ENCODE results near the gene GCM1.

The GCM1 gene

DNA sequence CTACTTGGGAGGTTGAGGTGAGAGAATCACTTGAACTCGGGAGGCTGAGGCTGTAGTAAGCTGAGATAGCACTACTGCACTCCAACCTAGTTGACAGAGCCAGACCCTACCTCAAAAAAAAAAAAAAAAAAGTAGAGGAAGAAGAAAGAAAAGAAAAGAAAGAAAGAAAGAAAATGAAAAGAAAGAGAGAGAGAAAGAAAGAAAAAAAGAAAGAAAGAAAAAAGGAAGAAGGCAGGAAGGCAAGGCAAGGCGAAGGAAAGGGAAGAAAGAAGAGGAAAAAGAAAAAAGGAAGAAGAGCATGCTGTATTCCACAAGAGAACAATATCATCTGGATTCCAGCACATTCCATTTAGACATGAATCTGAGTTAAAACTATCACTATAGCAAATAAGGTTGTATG, 3.8 kb downstream of the GCM1 start:
- DNase-seq = no peak

DNA sequence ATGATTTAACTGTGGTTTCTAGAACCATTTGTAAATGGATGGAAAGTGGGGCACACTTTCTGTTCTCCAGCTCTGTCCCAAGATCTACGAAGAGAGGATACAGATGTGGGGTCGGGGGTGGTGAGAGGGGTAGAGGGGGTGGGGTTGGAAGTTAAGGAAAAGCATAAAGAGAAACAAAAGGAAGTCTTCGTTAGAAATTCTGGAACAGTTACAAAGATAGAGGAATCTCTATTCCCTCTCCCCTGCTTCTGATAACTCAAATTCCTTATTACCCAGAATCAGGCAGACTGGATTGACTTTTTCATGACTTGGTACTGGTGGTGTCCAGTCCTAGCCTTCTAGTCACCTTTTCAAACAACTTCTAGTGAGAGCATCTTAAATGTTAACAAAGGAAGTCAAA, 4.9 kb downstream of the GCM1 start:
- DNase-seq = no peak

GRCh38 chr6:53142810-53143209, 5.8 kb downstream of the GCM1 start:
- no peak for DNase-seq

DNA sequence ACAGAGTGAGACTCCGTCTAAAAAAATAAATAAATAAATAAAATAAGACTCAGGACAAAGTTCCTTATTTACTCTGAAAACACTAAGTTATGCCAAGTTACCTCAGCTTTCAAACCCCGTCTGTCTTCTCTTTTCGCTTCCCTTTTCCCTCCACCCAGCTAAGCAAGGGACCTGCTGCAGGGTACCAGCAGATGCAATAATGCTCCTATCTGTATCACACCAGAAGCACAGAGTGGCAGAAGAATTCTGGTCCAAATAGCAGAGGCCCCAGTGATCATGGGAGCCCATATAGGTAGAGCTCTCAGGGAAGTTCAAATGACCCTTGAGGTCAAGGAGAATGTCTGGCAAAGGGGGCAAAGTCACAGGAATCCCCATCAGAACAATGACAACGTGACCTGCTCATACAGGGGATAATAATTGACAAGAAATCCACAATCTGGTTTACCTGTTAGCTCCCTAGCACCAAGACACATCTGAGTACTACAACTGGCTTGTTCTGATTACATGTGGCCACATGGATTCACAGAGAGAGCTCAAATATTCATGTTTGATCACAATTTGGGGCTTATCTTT, 8.7 kb downstream of the GCM1 start:
- no peak for DNase-seq

DNA sequence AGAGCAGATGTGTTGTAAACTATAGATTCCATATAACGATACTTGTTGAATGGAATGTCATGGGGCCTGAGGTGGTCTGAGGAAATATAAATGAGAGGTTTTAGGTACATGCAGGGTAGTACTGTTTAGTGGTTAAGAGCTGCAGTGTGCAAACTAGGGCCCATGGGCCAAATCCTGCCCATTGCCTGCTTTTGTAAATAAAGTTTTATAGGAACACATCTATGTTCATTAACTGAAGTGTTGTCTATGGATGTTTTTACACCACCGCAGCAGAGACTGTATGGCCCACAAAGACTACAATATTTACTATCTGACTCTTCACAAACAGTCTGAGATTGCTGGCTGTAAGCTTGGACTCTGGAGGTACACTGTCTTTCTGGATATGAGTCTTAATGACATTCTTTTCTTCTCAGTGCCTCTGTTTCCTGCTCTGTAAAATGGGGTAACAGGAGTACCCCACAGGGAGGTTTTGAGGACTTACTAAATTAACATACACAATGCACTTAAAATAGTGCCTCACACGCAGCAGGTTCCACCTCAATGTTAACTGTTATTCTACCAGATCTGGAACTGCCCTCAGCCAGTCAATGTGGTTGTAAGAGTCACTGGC, 12.5 kb downstream of the GCM1 start:
- no peak for DNase-seq

DNA sequence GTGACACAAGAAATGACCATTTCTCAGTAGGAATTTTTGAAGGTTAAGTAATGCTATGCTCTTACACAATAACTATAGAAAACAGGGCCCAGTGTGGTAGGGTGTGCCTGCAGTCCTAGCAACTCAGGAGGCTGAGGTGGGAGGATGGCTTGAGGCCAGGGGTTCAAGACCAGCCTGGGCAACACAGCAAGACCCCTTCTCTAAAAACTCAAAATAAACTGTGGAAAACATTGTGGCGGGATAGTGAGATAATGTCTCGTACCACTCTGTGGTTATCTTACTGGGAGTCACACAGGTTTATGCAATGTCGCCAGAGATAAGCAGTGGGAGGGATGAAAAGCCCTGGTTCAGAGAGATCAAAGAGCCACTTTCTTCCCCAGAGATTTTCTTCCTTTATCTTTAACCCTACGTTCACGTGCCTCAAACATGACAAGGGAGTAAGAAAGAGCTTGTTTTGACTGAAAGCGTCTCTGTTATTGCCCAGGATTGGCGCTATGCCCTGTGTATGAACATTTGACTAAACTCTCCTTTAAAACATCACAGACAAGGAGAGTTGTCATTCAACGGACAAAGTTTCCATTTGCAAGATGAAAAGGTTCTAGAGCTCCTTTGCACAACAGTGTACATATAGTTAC, 13.9 kb downstream of the GCM1 start:
- no peak for DNase-seq

GRCh38 chr6:53133961-53134360, 14.7 kb downstream of the GCM1 start:
- no peak for DNase-seq

DNA sequence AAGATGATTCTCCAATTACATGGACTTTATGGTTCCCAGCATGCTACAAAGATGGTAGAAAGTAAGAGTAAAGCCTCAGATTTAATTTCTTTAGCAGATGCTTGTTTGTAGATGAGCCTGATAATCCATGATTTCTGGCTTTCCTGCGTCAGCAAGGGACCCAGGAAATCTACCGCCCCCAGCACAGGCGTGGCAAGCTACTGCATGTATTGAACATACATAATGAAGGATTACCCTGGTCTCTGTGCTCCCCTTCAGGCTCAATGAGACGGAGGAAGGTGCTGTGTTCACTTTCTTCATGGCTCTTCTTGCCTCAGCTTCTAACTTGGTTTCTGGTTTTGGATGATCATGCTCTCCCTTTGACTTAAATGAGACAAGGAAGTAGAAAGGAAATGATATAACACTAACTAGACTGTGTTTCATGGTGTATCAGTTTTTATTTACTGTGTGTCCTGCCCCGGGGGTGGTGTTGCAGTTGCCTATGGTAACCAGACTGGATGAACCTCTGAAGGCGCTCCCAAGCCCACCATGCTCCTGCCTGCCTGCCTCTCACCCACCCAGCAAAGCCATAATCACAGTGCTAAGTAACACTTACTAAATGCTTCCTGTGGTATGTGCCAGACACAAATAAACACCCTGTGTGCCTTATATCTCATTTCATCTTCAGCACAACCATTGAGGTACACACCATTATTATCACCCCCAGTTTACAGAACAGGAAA, 17.9 kb downstream of the GCM1 start:
- DNase-seq = no peak

GRCh38 chr6:53128842-53129241, 19.8 kb downstream of the GCM1 start:
- no peak for DNase-seq

- DNase-seq = no peak
Observed at GRCh38 chr6:53125276-53125675, 23.4 kb downstream of the GCM1 start.

DNA sequence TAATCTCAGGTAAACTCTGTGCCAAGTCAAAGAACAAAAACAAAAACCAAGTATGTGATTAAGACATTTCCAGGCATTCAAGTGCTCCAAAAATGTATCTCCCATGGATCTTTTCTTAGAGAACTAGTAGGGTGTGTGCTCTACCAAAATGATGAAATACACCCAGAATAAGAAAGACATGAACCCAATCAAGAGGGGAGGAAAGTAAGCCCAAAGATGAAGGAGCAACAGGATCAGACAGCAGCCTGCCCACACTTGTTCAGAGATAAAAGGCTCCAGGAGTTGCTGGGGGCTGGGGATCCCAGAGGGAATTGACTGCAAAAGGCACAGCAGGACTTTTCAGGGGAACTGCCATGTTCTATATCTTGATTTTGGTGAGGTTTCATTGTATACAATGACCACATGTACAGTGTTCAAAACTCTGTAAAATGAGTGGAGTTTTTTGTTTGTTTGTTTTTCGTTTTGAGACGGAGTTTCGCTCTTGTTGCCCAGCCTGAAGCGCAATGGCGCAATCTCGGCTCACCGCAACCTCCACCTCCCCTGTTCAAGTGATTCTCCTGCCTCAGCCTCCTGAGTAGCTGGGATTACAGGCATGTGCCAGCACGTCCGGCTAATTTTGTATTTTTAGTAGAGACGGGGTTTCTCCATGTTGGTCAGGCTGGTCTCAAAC, 24.4 kb downstream of the GCM1 start:
- DNase-seq = no peak

DNA sequence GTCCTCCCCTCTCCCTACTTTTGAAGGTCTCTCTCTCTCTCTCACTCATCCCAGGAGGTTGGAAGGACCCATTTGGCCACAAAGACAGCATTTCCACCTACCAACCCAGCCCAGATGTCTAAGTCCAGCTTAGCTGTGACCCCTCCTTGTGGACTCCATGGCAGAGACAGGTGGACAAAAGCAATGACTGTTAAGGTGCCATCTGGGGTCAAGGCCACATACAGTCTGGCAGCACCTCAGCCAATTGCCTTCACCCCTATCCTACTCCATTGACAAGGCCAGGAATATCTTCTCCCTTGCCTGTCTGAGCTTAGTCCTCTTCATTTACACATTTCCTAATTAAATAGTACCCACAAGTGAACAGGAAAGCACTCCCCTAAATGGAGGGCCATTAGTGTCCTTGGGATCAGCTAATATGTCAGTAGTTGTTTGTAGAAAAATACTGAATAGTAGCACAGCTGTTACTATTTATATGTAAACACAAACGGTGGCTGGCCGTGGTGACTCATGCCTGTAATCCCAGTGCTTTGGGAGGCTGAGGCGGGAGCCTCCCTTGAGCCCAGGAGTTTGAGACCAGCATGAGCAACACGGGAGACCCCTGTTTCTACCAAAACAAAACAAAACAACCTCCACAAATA, 28.8 kb downstream of the GCM1 start:
- DNase-seq = no peak

DNA sequence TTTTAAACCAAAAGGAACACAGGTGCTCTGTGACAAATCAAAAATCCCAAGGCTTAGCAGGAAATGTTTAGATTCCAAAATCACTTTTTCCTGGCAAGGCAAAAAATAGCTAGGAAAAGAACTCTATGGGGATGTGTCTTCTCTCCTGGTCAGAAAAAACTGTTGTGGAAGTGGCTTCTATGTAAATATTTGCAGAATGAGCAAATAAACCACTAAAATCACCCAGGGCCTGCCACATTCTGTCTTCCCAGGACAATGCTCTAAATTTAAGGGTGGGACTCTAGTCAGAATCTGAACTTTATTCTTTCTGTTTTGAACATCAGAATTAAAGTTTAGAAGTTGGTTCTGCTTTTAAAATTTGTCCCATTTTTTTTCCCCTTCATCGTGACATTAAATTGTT, 29.3 kb downstream of the GCM1 start:
- DNase-seq = no peak

- DNase-seq = no peak
Observed at GRCh38 chr6:53115741-53116140, 32.9 kb downstream of the GCM1 start.

GRCh38 chr6:53115113-53115512, 33.5 kb downstream of the GCM1 start:
- DNase-seq = no peak

- no peak for DNase-seq
Observed at GRCh38 chr6:53113742-53114141, 34.9 kb downstream of the GCM1 start.

- DNase-seq = no peak
Observed at GRCh38 chr6:53112871-53113270, 35.8 kb downstream of the GCM1 start.

- DNase-seq = peak; percentile 3
Observed at GRCh38 chr6:53112404-53112803, 36.2 kb downstream of the GCM1 start.

DNA sequence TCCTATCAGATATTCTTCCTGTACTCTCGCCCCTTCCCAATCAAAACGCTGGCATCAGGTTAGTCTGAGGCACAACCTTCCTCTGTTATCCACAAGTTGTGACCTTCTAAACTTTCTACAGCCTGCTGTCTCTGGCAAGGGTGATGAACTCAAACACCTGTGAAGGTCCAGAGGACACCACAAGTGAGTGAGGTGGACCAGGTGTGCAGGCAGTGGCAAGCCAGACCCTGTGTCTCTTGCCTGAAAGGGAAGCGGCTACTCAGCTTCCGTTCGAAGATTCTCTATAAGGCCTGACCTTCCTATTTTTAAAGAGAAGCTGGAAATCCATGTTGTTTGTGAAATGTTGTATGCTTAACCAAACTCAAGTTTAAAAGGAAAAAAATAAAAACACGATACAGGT, 36.8 kb downstream of the GCM1 start:
- DNase-seq = no peak

GRCh38 chr6:53109612-53110011, 39.0 kb downstream of the GCM1 start:
- DNase-seq = peak; percentile 16

DNA sequence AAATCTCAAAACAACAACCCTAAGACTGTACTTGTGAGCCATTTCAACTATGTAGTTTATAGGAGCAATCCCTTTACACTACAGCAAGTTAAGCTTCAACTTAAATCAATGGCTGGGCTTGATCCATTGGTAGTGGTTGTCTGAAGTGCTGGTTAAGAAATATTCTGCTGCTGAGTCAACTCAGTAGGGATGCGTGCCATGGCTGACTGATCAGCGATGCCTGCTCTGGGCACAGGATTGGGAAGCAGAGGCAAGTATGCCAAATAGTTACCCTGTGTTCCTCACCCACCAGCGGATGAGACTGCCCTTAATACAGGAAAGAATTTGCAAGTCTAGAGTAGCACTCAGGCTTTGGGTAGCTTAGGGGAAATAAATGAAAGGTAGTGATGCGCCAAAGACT, 41.5 kb downstream of the GCM1 start:
- DNase-seq = no peak

GRCh38 chr6:53104916-53105315, 43.7 kb downstream of the GCM1 start:
- no peak for DNase-seq
